SHP77 (cell line): ENCODE data around the gene VTN.

Experiments used
- DNase-seq, 2 experiments: peaks; one replicate each; lab custom pipeline; 2025; lab: John Stamatoyannopoulos, UW

VTN gene

GRCh38 chr17:28368915-28369683, 1.0 kb downstream of the VTN start:
- DNase-seq: no peak

GRCh38 chr17:28368306-28368831, 1.7 kb downstream of the VTN start:
- no peak for DNase-seq

DNA sequence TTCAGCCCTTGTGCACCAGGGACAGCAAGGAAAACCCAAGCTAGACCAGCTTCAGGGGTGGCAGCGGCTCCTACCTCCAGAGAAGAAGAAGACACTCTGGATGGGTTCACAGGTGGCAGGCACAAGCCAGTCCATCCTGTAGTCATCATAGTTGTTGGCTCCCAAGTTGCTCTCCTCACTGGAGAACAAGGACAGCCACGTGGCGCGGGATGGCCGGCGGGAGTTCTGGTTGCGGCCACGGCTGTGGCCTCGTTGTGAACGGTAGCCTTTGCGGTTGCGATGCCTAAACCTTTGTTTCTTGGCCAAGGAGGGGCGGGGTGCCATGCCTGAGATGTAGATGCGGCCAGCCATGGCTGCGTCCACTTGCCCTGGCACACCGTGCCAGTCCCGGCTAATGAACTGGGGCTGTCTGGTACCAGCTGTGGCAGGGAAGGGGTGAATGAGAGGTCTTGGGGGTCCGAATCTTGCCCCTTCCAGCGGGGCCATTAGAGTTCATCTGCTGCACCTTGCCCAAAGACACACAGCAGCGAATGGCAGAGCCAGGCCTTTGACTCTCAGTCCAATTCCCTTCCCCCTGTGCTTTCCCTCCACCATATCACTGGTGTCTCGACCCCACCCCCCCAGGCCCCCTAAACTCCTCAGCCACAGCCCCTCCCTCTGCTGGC, 2.3 kb downstream of the VTN start:
- no peak for DNase-seq

DNA sequence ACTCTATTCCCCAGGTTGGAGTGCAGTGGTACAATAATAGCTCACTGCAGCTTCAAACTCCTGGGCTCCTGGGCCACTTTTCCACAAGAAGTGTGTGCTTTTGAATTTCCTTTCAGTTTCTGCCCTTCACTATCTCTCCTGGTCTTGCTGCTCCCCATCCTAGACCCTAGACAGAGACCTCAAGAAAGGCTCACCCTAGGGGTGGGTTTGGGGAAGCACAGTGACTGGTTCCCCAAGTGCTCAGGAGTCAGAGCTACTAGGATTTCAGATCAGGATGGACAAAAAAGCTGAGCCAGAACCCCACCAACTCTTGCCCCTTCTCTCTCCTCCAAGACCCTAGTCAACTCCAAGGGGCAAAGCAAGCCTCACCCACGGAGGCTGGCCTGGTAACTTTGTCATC, 3.5 kb downstream of the VTN start:
- DNase-seq: no peak

- DNase-seq: no peak
These were observed 4.6 kb downstream of the VTN start for GRCh38 chr17:28365487-28365886.

DNA sequence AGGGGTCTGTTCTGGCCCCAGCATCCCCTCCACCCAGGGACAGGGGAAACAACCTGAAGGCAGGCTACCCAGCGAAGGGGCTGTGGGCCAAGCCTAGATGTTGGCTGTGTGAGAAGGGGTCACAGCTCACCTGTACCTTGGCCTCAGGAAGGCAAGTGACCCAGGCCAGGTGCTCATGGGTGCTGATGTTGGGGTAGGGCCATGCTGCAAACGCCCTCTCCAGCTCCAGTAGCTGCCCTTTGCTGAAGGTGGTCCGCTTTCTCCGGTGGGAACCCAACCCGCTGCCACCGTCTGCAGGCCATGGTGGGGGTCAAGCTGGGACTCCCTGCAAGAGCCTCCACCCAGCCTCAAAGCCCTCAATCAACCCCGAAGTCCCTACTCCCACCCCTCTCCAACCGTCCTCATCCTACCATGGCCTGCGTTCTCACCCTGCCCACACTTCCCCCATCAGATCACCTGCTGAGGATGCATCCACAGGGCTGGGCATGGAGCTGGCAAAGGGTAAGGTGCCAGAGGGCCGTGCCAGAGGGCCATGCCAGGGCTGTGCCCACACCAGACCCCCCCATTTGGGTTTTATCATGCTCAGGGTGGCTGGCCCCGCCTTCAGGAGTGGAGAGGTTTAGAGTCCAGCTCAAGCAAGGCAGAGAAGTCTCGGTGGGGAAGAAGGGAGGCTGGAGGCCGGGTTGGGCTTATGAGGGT, 5.3 kb downstream of the VTN start, which contains the start of gene SEBOX:
Gene SEBOX, minus strand, starts transcription at position 535 of the 699 bp plus-strand sequence. Its CDS starts 48 bp downstream, at position 487.
- DNase-seq: no peak

- DNase-seq: no peak
These were observed 6.1 kb downstream of the VTN start for GRCh38 chr17:28363776-28364650.

DNA sequence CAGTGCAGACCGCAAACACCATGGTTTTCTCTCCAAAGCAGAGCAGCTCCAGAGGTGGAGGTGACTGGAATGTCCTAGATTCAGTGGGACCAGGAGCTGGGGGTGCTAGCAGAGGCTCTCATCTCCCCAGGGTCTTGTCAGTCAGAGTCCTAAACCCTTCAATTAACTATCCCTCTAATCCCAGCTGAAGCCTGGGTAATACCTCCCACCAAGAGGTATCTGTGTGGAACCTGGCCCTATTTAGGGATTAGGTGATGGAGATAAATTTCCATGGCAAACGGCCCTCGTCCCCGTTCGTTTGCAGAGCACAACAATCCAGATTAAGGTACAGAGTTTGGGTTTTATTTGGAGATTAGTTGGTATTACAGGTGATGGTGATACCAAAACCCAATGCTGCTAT, 6.9 kb downstream of the VTN start:
- no peak for DNase-seq

DNA sequence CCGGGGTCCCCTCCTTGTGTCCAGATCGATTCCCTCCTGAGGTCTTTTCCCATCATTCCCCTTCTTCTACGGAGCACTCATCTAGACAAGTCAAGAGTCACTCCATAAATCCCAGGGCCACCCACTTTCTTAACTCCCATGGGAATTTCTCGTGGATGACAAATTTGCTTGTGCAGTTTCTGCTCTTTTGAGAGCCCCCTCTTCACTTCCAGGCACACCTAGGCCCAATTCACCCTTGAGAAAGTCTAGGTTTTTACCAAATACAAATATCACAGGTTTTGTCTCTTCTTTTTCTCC, 12.3 kb downstream of the VTN start:
- DNase-seq: no peak

DNA sequence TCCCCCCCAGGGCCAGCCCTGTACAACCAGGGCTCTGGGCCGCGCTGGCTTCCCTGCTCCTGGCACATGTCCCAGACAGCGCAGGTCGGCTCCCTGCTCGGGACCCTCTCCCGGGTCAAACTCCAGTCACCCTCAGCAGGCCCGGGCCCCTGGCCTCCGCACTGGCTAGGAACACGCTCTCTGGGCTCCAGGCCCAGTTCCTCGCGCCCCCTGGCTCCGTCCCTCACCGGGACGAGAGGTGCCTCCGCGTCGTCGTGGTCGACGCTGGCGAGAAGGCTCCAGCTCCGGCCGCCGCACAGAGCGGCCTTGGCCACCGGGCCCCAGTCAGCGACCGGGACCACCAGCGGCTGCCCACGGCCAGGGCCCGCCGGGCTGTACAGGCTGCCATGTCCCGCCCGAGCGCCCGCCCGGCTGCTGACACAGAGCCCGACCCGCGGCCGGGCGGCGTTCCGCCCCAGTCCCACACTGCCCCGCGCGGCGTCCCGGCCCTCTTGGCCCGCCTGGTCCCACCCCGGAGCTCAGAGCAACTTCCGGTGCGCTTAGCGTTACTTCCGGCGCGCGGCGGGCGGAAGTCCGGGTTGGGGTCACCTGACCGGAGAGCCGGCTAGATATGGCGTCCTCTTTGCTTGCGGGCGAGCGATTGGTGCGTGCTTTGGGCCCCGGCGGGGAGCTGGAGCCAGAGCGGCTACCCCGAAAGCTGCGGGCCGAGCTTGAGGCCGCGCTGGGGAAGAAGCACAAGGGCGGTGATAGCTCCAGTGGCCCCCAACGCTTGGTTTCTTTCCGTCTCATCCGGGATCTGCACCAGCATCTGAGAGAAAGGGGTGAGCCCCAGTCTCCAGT, 12.8 kb downstream of the VTN start, which contains the start of gene POLDIP2:
Gene POLDIP2, minus strand, starts transcription at position 467 of the 840 bp plus-strand sequence. Its CDS starts 79 bp downstream, at position 388.
- peak; percentile 87 to 89 for DNase-seq

- DNase-seq: no peak
These were observed 19.8 kb downstream of the VTN start for GRCh38 chr17:28350271-28350670.

- no peak for DNase-seq
These were observed 21.1 kb downstream of the VTN start for GRCh38 chr17:28348979-28349378.

GRCh38 chr17:28347261-28347891, 22.7 kb downstream of the VTN start:
- no peak for DNase-seq

GRCh38 chr17:28346746-28347246, 23.3 kb downstream of the VTN start:
- DNase-seq: no peak

DNA sequence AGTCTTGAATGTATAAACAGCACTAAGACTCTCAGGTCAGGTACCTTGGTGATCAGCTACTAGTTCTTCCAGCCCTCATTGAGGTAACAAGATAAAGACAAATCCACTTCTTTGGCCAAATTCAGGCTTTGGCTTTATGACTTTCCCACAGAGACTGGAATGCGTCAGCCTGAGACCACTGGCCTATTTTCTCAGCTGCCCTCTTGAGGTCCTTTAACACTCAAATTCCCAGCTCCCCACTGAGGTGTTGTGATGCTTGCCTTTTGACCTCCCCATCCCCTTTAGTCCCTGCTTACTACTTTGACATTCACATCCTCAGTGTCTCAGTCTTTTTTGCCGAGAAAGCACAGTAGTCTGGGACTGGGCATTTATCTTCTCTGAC, 23.9 kb downstream of the VTN start:
- DNase-seq: no peak

DNA sequence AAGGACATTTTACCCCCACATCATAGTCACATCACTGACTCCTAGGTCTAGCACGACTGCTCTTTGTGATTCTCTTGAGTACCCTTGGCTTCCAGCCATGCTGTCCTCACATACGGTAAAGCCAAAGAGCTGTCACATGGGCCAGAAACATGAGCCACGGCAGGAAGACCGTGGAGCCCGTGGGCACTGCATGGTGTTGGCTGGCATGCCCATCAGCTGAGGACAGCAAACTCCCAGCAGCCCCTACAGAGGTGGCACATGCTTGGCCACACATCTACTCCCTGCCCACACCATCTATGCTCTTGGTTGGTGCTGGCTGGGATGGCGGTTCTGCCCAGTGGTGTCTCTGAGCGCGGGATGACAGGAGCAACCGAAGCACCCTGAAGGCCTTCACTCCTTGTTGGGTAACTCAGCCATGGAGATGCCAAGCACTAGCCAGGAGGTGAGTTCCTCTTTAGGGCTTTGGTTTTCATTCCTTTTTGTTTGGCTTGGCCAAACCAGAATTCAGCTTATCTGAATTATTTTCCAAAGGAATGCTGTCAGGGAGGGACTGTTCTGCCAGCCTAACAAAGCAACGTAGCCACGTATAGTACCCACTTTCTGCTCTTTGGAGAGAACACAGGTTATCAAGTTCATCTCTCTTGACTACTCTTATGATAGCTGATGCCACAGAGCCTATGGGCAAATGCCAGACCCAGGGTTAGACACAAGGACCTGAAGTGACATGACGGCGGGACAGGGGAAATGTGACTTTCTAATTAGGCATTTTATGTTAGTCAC, 24.5 kb downstream of the VTN start:
- no peak for DNase-seq

DNA sequence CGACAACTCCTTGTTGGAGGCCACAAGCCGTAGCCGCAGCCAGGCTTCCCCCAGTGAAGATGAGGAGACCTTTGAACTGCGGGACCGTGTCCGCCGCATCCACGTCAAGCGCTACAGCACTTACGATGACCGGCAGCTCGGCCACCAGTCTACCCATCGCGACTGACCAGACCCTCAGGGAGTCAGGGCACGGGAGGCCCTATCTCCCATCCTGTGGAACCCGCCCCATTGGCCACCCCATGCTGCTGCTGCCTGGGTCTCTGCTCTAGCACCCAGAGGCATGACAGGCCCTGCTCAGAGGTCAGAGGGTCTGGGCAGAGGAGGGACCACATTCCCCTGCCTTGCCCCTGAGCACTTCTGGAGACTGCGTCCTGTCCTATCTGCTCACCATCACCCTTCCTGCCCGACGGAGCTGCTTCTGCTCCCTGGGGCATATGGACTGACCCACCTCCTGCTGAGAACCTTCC, 25.6 kb downstream of the VTN start:
- DNase-seq: no peak

DNA sequence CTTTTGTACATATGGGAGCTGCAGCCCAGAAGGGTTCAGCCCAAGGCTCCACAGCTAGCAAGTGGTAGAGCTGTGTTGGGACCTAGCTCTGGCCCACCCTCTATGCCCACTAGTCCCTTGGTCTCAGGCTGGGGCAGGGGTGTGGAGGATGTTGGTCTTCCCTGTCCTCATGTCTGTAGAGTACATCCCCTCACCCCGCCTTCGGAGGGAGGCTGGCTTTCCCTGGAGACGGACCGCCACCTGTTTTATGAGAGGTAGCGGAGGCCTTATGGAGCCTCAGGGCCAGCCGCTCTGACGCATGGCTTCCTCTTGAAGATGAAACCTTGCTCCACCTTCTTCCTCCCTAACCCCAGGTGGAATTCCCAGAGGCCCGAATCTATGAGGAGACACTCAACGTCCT, 26.1 kb downstream of the VTN start:
- DNase-seq: no peak

DNA sequence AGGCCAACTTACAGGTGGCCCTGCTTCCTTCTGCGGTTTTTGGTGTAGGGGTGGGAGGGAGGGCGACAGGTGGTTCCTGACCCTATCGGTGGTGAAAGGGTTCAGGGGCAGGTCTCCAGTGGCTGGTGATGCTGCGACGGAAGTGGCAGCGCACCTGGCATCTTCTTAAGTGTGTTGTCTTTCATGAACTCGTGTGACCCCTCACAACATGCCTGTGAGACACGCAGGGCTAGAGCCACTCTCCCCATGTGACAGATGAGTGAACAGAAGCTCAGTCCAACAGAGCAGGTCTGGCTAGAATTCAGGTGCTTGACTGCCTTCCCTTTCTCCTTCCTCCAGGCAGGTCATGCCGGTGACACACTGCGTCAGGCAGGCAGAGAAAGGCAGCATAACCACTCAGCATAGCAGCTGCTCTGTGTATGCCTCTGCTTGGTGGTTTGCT, 26.6 kb downstream of the VTN start:
- no peak for DNase-seq
